HG03139 (cell line): ENCODE measurements around the gene SPATA31D4.

Experiments
- ATAC-seq: cut with Tn5 transposase; IDR thresholded peaks from one replicate; pipeline ENCODE4 v1.9.1; 2021; ENCODE audit not compliant: unreplicated experiment

Gene SPATA31D4

DNA sequence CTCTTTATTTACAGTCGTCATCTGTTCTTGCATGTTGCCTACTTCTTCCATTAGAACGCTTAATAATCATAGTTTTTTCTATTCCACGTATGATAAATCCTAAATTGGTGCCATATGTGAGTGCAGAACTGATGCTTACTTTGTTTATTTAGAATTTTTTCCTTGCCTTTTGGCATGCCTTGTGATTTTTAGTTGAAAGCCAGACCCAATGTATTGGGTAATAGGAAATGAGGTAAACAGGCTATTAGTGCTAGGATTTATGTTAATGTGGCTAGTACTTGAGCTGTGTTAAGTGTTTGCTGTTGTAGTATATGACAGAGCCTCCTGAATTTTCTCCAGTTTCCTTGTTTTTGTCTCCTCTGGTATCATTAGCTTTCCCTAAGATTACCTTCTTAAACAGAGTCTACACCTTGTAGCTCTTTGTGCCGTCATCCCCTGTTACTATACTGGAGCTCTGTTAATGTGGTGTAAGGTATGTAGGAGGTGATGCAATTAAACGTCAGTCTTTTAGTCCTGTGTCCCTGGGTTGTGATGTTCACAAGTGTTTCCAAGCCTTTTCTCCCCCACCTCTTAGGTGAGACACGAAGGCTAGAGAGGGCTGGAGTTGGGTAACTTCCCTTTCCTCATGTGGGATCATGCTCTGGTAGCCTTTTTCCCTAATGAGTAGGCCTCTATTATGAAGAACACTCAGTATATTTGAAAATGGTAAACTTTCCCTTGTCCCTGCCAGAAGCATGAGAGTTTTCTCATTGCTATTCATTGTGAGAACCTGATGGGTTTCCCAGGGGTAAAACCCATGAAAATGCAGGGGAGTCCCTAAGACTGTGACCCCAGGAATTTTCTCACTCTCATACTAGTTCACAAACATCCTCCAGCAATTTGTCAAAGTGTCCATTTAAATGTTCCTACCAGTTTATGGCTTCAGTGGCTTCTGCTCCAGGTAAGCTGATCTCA is 36.3 kb downstream of the SPATA31D4 start:
- no peak for ATAC-seq

DNA sequence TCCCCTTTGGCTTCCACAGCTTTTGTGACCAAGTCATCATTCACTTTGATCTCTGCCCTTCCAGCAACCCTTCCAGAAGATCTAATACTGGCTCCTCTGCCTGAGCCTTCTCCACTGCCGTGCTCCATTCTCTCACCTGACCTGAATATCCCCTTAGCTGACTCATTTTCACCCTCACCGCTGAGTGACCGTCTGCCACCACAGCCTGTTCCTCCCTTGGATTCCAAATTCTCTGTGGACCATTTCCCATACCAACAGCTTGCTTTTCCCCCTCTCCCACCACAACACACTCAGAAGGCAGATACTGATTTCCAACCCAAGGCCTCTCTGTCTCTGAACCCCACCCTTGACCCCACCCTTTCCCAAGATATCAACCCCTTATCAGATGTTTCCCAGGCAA is 39.8 kb downstream of the SPATA31D4 start:
- no peak for ATAC-seq

DNA sequence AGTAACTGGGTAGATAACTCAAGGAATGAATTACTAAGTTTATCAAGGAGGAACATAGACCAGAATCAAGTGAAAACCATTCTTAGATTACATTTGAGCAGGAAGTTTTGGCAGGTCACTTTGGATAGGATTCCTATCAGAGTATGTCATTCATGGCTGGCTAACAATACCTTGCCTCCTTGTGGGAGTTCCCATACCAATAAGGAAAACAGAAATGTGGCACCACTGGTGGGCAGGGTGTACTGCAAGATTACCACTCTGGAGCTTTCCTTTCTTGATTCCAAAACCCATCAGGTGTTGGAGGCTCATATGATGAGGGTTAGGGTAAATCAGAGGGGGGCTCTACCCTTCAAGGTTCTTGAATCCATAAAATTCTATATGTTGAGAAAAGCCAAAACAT is 41.7 kb downstream of the SPATA31D4 start:
- ATAC-seq, result no peak

DNA sequence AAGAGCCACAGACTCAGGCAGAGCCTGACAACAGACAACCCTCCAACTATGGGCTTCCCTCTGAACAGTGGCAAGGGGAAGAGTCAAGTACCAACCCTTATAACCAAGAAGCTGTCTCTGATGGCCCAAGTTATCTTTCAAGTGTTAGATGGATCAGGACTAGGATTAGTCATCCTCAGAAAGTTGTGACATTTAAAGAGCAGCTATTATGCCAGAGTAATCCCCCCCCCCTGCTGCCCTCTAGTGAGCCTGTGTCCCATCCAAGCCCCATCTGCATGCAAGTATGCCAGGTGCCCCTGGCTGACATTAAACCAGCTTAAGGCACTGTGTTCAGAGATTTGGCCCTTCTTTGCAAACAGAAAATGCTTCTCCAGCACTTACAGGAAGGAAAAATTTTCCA is 43.5 kb downstream of the SPATA31D4 start:
- ATAC-seq, result no peak

DNA sequence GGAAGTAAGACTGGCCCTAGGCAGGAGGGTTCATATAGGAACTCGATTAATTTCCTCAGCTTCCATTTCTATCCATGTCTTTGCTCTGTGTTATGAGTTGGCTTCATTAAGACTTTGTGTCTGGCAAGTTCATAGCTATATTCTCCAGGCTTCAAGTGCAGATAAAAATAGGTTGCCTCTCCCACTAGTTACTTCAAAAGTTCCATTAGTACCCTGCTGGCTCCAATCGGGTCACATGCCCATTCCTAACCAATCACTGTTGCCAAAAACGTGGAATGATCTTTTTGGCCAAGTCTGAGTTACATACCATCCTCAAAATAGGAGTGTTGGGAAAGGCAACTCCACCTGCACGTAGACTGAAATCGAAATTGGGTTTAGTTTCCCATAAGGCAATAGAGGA is 46.5 kb downstream of the SPATA31D4 start:
- ATAC-seq, result no peak

DNA sequence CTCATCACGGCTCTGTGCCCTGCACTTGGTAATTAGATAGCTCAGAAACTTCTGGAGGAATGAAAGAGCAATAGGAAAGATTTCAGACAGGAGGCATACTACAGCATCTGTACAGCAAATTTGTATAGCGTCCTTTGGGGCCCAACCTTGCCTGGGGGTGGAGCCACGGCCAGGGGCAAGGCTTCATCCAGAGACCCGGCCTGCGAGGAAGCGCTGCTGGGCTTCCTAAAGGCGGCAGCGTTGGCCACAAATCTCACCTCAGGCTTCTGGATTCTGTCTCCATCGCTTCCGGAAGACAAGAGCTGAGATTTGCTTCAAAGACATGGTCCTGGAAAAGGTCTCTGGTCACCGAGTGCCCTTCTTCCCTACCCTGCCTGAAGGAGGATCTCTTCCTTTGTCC is 48.1 kb downstream of the SPATA31D4 start:
- no peak for ATAC-seq

DNA sequence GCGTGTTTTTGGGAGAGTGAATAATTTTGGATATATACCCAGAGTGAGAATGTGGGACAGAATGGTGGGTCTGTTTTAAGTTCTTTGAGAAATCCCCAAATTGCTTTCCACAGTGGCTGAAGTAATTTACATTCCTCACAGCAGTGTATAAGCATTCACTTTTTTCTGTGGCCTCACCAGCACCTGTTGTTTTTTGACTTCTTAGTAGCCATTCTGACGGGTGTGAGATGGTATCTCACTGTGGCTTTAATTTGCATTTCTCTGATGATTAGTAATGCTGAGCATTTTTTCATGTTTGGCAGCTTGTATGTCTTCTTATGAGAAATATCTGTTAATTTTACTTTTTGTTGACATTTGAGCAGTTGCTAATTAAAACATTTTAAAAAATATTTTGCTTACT is 51.0 kb downstream of the SPATA31D4 start:
- ATAC-seq, result no peak

DNA sequence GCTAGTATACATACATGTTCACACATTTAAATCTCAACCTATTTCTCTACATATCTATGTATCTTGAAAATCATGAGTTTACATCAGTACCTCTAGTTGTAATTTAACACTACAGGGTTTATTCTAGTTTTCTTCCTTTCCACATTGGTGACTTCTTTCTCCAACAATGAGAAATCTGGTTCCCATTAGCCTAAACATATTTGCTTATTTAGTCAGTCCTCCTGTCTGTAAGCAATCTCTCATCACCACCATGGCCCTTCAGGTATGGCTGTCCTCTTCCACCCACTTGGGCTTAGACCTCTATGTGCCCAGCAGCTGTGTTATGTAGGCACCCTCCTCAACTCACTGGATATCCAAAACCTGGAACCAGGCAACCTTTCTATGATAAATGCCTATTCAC is 52.3 kb downstream of the SPATA31D4 start:
- ATAC-seq, result no peak

DNA sequence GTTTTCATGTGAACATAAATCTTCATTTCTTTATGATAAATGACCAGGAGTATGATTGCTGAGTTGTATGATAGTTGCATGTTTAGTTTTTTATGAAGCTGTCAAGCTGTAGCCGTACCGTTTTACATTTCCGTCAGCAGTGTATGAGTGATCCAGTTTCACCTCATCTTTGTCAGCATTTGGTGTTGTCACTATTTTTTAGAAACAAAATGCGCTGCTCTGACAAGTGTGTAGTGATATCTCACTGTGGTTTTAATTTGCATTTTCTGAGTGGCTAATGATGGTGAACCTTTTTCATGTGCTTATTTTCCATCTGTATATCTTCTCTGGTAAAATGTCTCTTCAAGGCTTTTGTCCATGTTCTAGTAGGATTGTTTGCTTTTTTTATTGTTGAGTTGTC is 53.7 kb downstream of the SPATA31D4 start:
- no peak for ATAC-seq
